Ishikawa (cell line): ENCODE data around the gene MIA2.

Experiments used
- CEBPB ChIP-seq: IDR thresholded peaks from 2 replicates; pipeline ENCODE4 v1.6.1; 2012
- EGR1 ChIP-seq: IDR thresholded peaks from 2 replicates; pipeline ENCODE4 v1.6.1; 2012
- FOXM1 ChIP-seq: IDR thresholded peaks from 2 replicates; pipeline ENCODE4 v1.6.1; 2012; ENCODE audit warnings: low read depth, borderline replicate concordance
- RAD21 ChIP-seq: IDR thresholded peaks from 2 replicates; pipeline ENCODE4 v1.6.1; 2012; ENCODE audit warnings: low read depth
- YY1 ChIP-seq: IDR thresholded peaks from 2 replicates; pipeline ENCODE4 v1.6.1; 2012; ENCODE audit warnings: low read depth
- TF ChIP-seq, protein P1 (sequence below): IDR thresholded peaks from 2 replicates; pipeline ENCODE4 v1.6.1; 2012; ENCODE audit warnings: low read depth, mild to moderate bottlenecking

DNA sequence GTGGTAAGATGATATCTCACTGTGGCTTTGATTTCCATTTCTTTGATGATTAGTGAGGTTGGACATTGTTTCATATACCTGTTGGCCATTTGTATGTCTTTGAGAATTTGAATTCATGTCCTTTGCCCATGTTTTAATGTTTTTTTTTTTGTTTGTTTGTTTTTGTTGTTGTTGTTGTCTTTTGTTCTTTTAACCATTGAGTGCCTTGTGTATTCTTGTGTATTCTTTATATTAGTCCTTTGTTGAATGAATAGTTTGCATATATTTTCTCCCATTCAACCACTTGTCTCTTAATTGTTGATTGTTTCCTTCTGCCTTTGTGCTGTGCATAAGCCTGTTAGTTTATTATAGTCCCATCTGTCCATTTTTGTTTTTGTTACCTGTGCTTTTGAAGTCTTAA, 126.6 kb downstream of the MIA2 start:
- TF ChIP-seq CEBPB = no peak
- TF ChIP-seq, protein P1, sequence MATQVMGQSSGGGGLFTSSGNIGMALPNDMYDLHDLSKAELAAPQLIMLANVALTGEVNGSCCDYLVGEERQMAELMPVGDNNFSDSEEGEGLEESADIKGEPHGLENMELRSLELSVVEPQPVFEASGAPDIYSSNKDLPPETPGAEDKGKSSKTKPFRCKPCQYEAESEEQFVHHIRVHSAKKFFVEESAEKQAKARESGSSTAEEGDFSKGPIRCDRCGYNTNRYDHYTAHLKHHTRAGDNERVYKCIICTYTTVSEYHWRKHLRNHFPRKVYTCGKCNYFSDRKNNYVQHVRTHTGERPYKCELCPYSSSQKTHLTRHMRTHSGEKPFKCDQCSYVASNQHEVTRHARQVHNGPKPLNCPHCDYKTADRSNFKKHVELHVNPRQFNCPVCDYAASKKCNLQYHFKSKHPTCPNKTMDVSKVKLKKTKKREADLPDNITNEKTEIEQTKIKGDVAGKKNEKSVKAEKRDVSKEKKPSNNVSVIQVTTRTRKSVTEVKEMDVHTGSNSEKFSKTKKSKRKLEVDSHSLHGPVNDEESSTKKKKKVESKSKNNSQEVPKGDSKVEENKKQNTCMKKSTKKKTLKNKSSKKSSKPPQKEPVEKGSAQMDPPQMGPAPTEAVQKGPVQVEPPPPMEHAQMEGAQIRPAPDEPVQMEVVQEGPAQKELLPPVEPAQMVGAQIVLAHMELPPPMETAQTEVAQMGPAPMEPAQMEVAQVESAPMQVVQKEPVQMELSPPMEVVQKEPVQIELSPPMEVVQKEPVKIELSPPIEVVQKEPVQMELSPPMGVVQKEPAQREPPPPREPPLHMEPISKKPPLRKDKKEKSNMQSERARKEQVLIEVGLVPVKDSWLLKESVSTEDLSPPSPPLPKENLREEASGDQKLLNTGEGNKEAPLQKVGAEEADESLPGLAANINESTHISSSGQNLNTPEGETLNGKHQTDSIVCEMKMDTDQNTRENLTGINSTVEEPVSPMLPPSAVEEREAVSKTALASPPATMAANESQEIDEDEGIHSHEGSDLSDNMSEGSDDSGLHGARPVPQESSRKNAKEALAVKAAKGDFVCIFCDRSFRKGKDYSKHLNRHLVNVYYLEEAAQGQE = no peak
- TF ChIP-seq EGR1 = no peak
- TF ChIP-seq YY1 = no peak
- no peak for TF ChIP-seq FOXM1
- TF ChIP-seq RAD21 = no peak
